ENCODE measurements around the gene LGALS1. TPM values are rescaled to one million over a fixed set of nuclear protein-coding genes. Genes with fewer than 3 reads are reported as not detected.

Gene LGALS1
- total and polyA plus RNA-seq, 9 of the 15 experiments (the other 6 are each of a cell fraction or from before 2014, with no cell fraction given) = 160 to 800 (median 330) TPM

GRCh38 chr22:37674951-37675929, at the start of gene LGALS1 (continued):
- TF ChIP-seq CBFA2T3 (IDR thresholded peaks at IDR 0.05) = 0 out of 2 replicates have a peak, but pooled peaks have one; percentile 19
- no peak for TF ChIP-seq HCFC1 (IDR thresholded peaks at IDR 0.05; ENCODE audit: low read depth, low read length)
- TF ChIP-seq KAT7 (CRISPR knock-in tag; IDR thresholded peaks at IDR 0.05; ENCODE audit: borderline replicate concordance) = no peak
- no peak for TF ChIP-seq HOMEZ (CRISPR knock-in tag; IDR thresholded peaks at IDR 0.05)
- TF ChIP-seq TEAD1 (CRISPR knock-in tag; IDR thresholded peaks at IDR 0.05) = peak; percentile 31 to 38; a peak in 1 of 4 replicates
- peak; percentile 33; the same call in 1 of the 2 replicates for TF ChIP-seq NKRF (IDR thresholded peaks at IDR 0.05; ENCODE audit: borderline replicate concordance)
- TF ChIP-seq ZBED1 (IDR thresholded peaks at IDR 0.05) = no peak
- no peak for TF ChIP-seq ZC3H8 (IDR thresholded peaks at IDR 0.05)
- no peak for TF ChIP-seq ZNF143 (CRISPR knock-in tag; IDR thresholded peaks at IDR 0.05)
- no peak for TF ChIP-seq XRCC4 (IDR thresholded peaks at IDR 0.05; ENCODE audit: extremely low read depth, insufficient read depth, insufficient read length)
- no peak for TF ChIP-seq RBM17 (IDR thresholded peaks at IDR 0.05; ENCODE audit: borderline replicate concordance, low read depth, low read length)
- no peak for TF ChIP-seq MGA (IDR thresholded peaks at IDR 0.05)

Data from K562 (cell line).